CD4-positive, alpha-beta T cell (primary cell): ENCODE data around the gene NKTR. TPM values are rescaled to one million over a fixed set of nuclear protein-coding genes. Genes with fewer than 3 reads are reported as not detected.

Experiments
- ATAC-seq: fragments of 200-7000 bp; cut with Tn5 transposase; one replicate; pipeline ENCODE4 v1.10.0; 2022; ENCODE audit warnings: mild to moderate bottlenecking; ENCODE audit not compliant: poor library complexity
- CTCF ChIA-PET: fragments of 350-600 bp; sonication (Branson Sonifier 250); formaldehyde crosslinking; loops from one replicate; lab custom pipeline; 2021; ENCODE audit warnings: antibody characterized with exemption, inconsistent platforms; lab: Charles Lee
- POLR2A ChIA-PET: fragments of 350-600 bp; sonication (Branson Sonifier 250); formaldehyde crosslinking; loops from one replicate; lab custom pipeline; 2021; ENCODE audit warnings: antibody characterized with exemption, inconsistent platforms; lab: Charles Lee
- DNase-seq, 14 experiments: peaks; one replicate each; pipeline ENCODE4 v3.0.0-alpha.2; 2013 to 2020; ENCODE audit warnings: mixed read lengths in 2 of 14
- H3K27ac ChIP-seq, 2 donors: one replicate each; pipeline versions ENCODE4 v1.5.1 to v1.7.0; 2013; ENCODE audit warnings: low read length in 2 of 2, low read depth in 1 of 2, mild to moderate bottlenecking in 1 of 2
- H3K27me3 ChIP-seq, 2 experiments: 1 replicate in 1 of 2; 2 replicates in 1 of 2; pipeline versions ENCODE4 v1.6.1 to v1.7.0; 2013; ENCODE audit warnings: low read length in 2 of 2, control low read depth in 1 of 2, mild to moderate bottlenecking in 1 of 2, moderate library complexity in 1 of 2; ENCODE audit not compliant: insufficient read depth in 2 of 2, control insufficient read depth in 1 of 2
- H3K36me3 ChIP-seq: one replicate; pipeline ENCODE4 v1.6.1; 2013; ENCODE audit warnings: low read length, control low read depth; ENCODE audit not compliant: insufficient read depth
- H3K4me1 ChIP-seq: one replicate; pipeline ENCODE4 v1.6.1; 2013; ENCODE audit warnings: low read length, control low read depth; ENCODE audit not compliant: insufficient read depth
- H3K4me3 ChIP-seq: one replicate; pipeline ENCODE4 v1.5.1; 2013; ENCODE audit warnings: mild to moderate bottlenecking, low read length, moderate library complexity
- H3K9me3 ChIP-seq, 2 experiments: 1 replicate in 1 of 2; 2 replicates in 1 of 2; pipeline versions ENCODE4 v1.6.1 to v1.7.0; 2013; ENCODE audit warnings: low read length in 2 of 2, mild to moderate bottlenecking in 2 of 2, control low read depth in 1 of 2, moderate library complexity in 1 of 2; ENCODE audit not compliant: control insufficient read depth in 1 of 2, insufficient read depth in 1 of 2
- H3K27ac Mint-ChIP-seq: one replicate; pipeline ENCODE4 v1.8.0; 2020; ENCODE audit warnings: mixed read lengths
- H3K27me3 Mint-ChIP-seq: one replicate; pipeline ENCODE4 v1.8.0; 2021; ENCODE audit warnings: mixed read lengths
- H3K36me3 Mint-ChIP-seq: one replicate; pipeline ENCODE4 v1.8.0; 2021; ENCODE audit warnings: low read depth, mixed read lengths
- H3K4me1 Mint-ChIP-seq: one replicate; pipeline ENCODE4 v1.8.0; 2021; ENCODE audit warnings: low read depth, mixed read lengths
- H3K4me3 Mint-ChIP-seq: one replicate; pipeline ENCODE4 v1.8.0; 2020; ENCODE audit warnings: mild to moderate bottlenecking, mixed read lengths
- H3K9me3 Mint-ChIP-seq: one replicate; pipeline ENCODE4 v1.8.0; 2020; ENCODE audit warnings: mixed read lengths
- intact Hi-C, 2 experiments: fragments of 100-400 bp; cut with DNase I in 1 of 2; cut with micrococcal nuclease in 1 of 2; formaldehyde crosslinking; loops; one replicate each; pipeline versions ENCODE4 v1.15.1 to v1.9.0; 2023 to 2025; cut with DNase I, micrococcal nuclease
- total RNA-seq, 174 experiments: library from RNA in 2 of 174; stranded (reverse) in 2 of 174; gene quantifications; one replicate each; pipeline ENCODE4 v1.2.3 and lab custom pipeline; 2021 to 2026
- TF ChIP-seq, protein P1 (sequence below): fragments of 200-600 bp; IDR thresholded peaks from one replicate; pipeline ENCODE4 v1.8.0; 2022; ENCODE audit warnings: antibody characterized with exemption, mild to moderate bottlenecking

The NKTR gene
- total RNA-seq, 2 experiments from 2014 or later = 236 to 249 TPM

DNA sequence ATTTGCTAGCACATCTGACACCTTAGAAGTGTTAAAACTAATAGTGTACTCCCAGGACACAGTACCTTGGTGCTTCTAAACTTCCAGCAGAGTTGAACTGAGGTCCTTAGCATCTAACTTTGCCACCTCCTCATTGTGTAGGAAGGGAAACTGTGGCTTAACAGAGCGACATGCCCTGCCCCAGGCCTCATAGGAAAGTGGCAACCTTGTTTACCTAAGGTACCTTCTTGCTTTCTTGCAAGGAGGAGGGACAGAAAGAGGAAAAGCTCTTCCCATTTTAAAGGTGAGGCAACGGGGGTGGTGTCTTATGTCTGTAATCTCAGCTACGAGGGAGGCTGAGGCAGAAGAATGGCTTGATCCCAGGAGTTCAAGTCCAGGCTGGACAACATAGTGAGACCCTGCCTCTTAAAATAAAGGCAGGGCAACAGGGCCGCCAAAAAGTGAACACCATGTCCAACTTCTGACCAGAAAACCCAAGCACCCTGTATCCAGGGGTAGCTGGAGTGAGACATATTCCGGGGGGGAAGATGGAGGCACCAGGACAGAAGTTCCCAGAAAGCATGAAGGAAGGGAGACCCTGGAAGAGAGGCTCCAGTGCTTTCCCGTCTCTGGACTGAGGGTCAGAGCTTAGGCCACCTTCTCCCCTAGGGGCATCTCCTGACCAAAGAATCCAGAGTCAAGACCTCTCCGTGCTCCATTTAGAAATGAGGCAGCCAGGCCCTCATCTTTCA lies 84.3 kb downstream of the NKTR start:
- ATAC-seq (no peak), DNase-seq (peak in 1 of 14 experiments; percentile 1)
- ChIA-PET POLR2A (no interaction called here), CTCF (no interaction called here)
- TF ChIP-seq, protein P1, sequence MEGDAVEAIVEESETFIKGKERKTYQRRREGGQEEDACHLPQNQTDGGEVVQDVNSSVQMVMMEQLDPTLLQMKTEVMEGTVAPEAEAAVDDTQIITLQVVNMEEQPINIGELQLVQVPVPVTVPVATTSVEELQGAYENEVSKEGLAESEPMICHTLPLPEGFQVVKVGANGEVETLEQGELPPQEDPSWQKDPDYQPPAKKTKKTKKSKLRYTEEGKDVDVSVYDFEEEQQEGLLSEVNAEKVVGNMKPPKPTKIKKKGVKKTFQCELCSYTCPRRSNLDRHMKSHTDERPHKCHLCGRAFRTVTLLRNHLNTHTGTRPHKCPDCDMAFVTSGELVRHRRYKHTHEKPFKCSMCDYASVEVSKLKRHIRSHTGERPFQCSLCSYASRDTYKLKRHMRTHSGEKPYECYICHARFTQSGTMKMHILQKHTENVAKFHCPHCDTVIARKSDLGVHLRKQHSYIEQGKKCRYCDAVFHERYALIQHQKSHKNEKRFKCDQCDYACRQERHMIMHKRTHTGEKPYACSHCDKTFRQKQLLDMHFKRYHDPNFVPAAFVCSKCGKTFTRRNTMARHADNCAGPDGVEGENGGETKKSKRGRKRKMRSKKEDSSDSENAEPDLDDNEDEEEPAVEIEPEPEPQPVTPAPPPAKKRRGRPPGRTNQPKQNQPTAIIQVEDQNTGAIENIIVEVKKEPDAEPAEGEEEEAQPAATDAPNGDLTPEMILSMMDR = no peak
- no peak overlapping the region for H3K27ac ChIP-seq
- Mint-ChIP-seq H3K4me3 (no peak overlapping the region), H3K27ac (no peak overlapping the region), H3K9me3 (no peaks in the 10 kb centered on the region), H3K4me1 (no peaks in the 10 kb centered on the region), H3K36me3 (no peaks in the 10 kb centered on the region), H3K27me3 (peaks cover 55% of the 10 kb centered on the region)
- no peaks in the 10 kb centered on the region for H3K9me3 ChIP-seq
- peaks cover 0 to 2% of the 10 kb centered on the region in 2 experiments for H3K27me3 ChIP-seq
- intact Hi-C loops = no loop called here
- no peak overlapping the region for H3K4me3 ChIP-seq
- H3K4me1 ChIP-seq = no peaks in the 10 kb centered on the region
- H3K36me3 ChIP-seq = no peaks in the 10 kb centered on the region

- Histone ChIP-seq H3K27ac (no peak within 1 kb of the TSS), H3K9me3 (no peaks in the 10 kb centered on the region), H3K27me3 (peaks cover 0 to 2% of the 10 kb centered on the region in 2 experiments), H3K4me3 (no peak within 1 kb of the TSS), H3K36me3 (no peaks in the 10 kb centered on the region), H3K4me1 (no peaks in the 10 kb centered on the region)
- ATAC-seq (no peak), DNase-seq (peak in 1 of 14 experiments; percentile 4)
- intact Hi-C loops = no loop called here
- no peak within 1 kb of the TSS for H3K27ac Mint-ChIP-seq
- no peaks in the 10 kb centered on the region for H3K36me3 Mint-ChIP-seq
- TF ChIP-seq, protein P1 = no peak
- H3K4me1 Mint-ChIP-seq = no peaks in the 10 kb centered on the region
- H3K4me3 Mint-ChIP-seq = no peak within 1 kb of the TSS
- CTCF ChIA-PET = no interaction called here
- POLR2A ChIA-PET = no interaction called here
- no peaks in the 10 kb centered on the region for H3K9me3 Mint-ChIP-seq
- H3K27me3 Mint-ChIP-seq = peaks cover 49% of the 10 kb centered on the region
Observed at GRCh38 chr3:42685363-42685881, 84.9 kb downstream of the NKTR start, which contains the start of gene KLHL40. TSS of gene KLHL40 (plus strand) at chr3:42685537. CDS start at chr3:42685619, 82 bp downstream.

DNA sequence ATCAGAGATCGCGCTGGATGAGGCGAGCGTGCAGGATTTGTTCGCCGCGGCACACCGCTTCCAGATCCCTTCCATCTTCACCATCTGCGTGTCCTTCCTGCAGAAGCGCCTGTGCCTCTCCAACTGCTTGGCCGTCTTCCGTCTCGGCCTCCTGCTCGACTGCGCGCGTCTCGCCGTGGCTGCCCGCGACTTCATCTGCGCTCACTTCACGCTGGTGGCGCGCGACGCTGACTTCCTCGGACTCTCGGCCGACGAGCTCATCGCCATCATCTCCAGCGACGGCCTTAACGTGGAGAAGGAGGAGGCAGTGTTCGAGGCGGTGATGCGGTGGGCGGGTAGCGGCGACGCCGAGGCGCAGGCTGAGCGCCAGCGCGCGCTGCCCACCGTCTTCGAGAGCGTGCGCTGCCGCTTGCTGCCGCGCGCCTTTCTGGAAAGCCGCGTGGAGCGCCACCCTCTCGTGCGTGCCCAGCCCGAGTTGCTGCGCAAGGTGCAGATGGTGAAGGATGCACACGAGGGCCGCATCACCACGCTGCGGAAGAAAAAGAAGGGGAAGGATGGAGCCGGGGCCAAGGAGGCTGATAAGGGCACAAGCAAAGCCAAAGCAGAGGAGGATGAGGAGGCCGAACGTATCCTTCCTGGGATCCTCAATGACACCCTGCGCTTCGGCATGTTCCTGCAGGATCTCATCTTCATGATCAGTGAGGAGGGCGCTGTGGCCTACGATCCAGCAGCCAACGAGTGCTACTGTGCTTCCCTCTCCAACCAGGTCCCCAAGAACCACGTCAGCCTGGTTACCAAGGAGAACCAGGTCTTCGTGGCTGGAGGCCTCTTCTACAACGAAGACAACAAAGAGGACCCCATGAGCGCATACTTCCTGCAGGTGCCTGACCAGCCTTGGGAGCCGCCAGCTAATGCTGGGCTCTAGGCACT lies 85.7 kb downstream of the NKTR start:
- Mint-ChIP-seq H3K4me3 (no peak overlapping the region), H3K27ac (no peak overlapping the region), H3K36me3 (no peaks in the 10 kb centered on the region), H3K9me3 (no peaks in the 10 kb centered on the region), H3K4me1 (no peaks in the 10 kb centered on the region), H3K27me3 (peaks cover 49% of the 10 kb centered on the region)
- Histone ChIP-seq H3K27me3 (peaks cover 0 to 2% of the 10 kb centered on the region in 2 experiments), H3K27ac (no peak overlapping the region), H3K4me1 (no peaks in the 10 kb centered on the region), H3K36me3 (no peaks in the 10 kb centered on the region), H3K9me3 (no peaks in the 10 kb centered on the region), H3K4me3 (no peak overlapping the region)
- TF ChIP-seq, protein P1 = no peak
- DNase-seq = peak in 1 of 14 experiments; percentile 3
- intact Hi-C loops = no loop called here
- no peak for ATAC-seq
- ChIA-PET POLR2A (no interaction called here), CTCF (no interaction called here)
